Retina (tissue), 1 donor: ENCODE measurements around the gene TRIM45.

Experiments
- DNase-seq: peaks from one replicate; pipeline ENCODE4 v3.0.0-alpha.2; 2016

Gene TRIM45

GRCh38 chr1:117098287-117098890 is 23.2 kb downstream of the TRIM45 start:
- DNase-seq: no peak

GRCh38 chr1:117097443-117097842 is 24.1 kb downstream of the TRIM45 start:
- DNase-seq: no peak

- DNase-seq: no peak
These were observed 24.6 kb downstream of the TRIM45 start for GRCh38 chr1:117096951-117097408.

GRCh38 chr1:117094841-117095604 is 26.5 kb downstream of the TRIM45 start:
- DNase-seq: no peak

GRCh38 chr1:117093870-117094621 is 27.5 kb downstream of the TRIM45 start:
- DNase-seq: no peak

GRCh38 chr1:117093091-117093534 is 28.4 kb downstream of the TRIM45 start:
- DNase-seq: peak; percentile 32

GRCh38 chr1:117092594-117092993 is 29.0 kb downstream of the TRIM45 start:
- DNase-seq: no peak

GRCh38 chr1:117089996-117090395 is 31.6 kb downstream of the TRIM45 start:
- DNase-seq: no peak

GRCh38 chr1:117087686-117088085 is 33.9 kb downstream of the TRIM45 start:
- no peak for DNase-seq

GRCh38 chr1:117084231-117084630 is 37.3 kb downstream of the TRIM45 start:
- DNase-seq: no peak

GRCh38 chr1:117079737-117080136 is 41.8 kb downstream of the TRIM45 start:
- DNase-seq: no peak

- no peak for DNase-seq
These were observed 44.3 kb downstream of the TRIM45 start for GRCh38 chr1:117077267-117077666.

- no peak for DNase-seq
These were observed 44.9 kb downstream of the TRIM45 start for GRCh38 chr1:117076648-117077047.

- no peak for DNase-seq
These were observed 51.4 kb downstream of the TRIM45 start for GRCh38 chr1:117070124-117070523.

GRCh38 chr1:117069220-117069844 is 52.2 kb downstream of the TRIM45 start:
- DNase-seq: no peak

GRCh38 chr1:117068580-117068979 is 53.0 kb downstream of the TRIM45 start:
- no peak for DNase-seq

GRCh38 chr1:117067533-117068370 is 53.8 kb downstream of the TRIM45 start:
- peak; percentile 68 for DNase-seq

- DNase-seq: no peak
These were observed 55.2 kb downstream of the TRIM45 start for GRCh38 chr1:117066367-117066766.

- no peak for DNase-seq
These were observed 59.5 kb downstream of the TRIM45 start for GRCh38 chr1:117061986-117062415.
